H1 (cell line): ENCODE measurements around the gene TUBGCP6. TPM values are rescaled to one million over a fixed set of nuclear protein-coding genes. Genes with fewer than 3 reads are reported as not detected.

Experiments used
- CTCF ChIA-PET: fragments of 300-600 bp; sonication (Branson Sonifier 250); formaldehyde crosslinking; loops from one replicate; lab custom pipeline; 2021; ENCODE audit not compliant: partially characterized antibody; lab: Charles Lee
- POLR2A ChIA-PET: fragments of 300-600 bp; sonication (Branson Sonifier 250); formaldehyde crosslinking; loops from one replicate; lab custom pipeline; 2021; ENCODE audit warnings: inconsistent platforms; ENCODE audit not compliant: partially characterized antibody; lab: Charles Lee
- DNase-seq, 2 experiments: peaks; one replicate each; pipeline versions ENCODE4 v3.0.0 to v3.0.0-alpha.2; 2010 to 2022; ENCODE audit warnings: low spot score in 2 of 2, low read depth in 1 of 2, mixed read lengths in 1 of 2
- FAIRE-seq: peaks from 2 replicates; lab custom pipeline; 2011; peaks lifted over from hg19 to GRCh38; lab: Jason Lieb, UNC
- H2AFZ ChIP-seq: 2 replicates; pipeline ENCODE4 v1.8.1; 2012; ENCODE audit warnings: low read length, inconsistent platforms
- H2AK5ac ChIP-seq: 2 replicates; pipeline ENCODE4 v1.6.1; 2013; ENCODE audit warnings: low read depth, low read length
- H2BK120ac ChIP-seq: replicated peaks from 2 replicates; pipeline ENCODE3; 2013; ENCODE audit warnings: low read depth, low read length, inconsistent platforms
- H2BK12ac ChIP-seq: 2 replicates; pipeline ENCODE4 v1.6.1; 2013; ENCODE audit warnings: low read depth, low read length
- H2BK15ac ChIP-seq: 2 replicates; pipeline ENCODE4 v1.6.1; 2013; ENCODE audit warnings: low read length
- H2BK20ac ChIP-seq: 2 replicates; pipeline ENCODE4 v1.6.1; 2013; ENCODE audit warnings: low read length
- H2BK5ac ChIP-seq: 2 replicates; pipeline ENCODE4 v1.6.1; 2013; ENCODE audit warnings: low read depth, low read length
- H3K14ac ChIP-seq: 2 replicates; pipeline ENCODE4 v1.6.1; 2013; ENCODE audit warnings: inconsistent platforms; ENCODE audit not compliant: insufficient read length
- H3K18ac ChIP-seq: 2 replicates; pipeline ENCODE4 v1.6.1; 2013; ENCODE audit warnings: low read length; ENCODE audit errors: extremely low read depth
- H3K23ac ChIP-seq: 2 replicates; pipeline ENCODE4 v1.6.1; 2013; ENCODE audit warnings: inconsistent platforms; ENCODE audit not compliant: insufficient read length
- H3K23me2 ChIP-seq: 2 replicates; pipeline ENCODE4 v1.6.1; 2013; ENCODE audit warnings: low read depth, low read length
- H3K27ac ChIP-seq: 2 replicates; pipeline ENCODE4 v1.6.1; 2011; ENCODE audit warnings: low read depth, low read length, inconsistent platforms
- H3K27me3 ChIP-seq, 4 experiments: replicated peaks in 1 of 4; 1 replicate in 1 of 4; 2 replicates in 3 of 4; pipeline versions ENCODE4 v1.6.1 to v1.8.1; 2011 to 2013; ENCODE audit warnings: low read length in 3 of 4, mild to moderate bottlenecking in 3 of 4, inconsistent platforms in 2 of 4, mixed read lengths in 2 of 4, moderate library complexity in 1 of 4; ENCODE audit not compliant: control insufficient read depth in 3 of 4, insufficient read depth in 3 of 4; ENCODE audit errors: extremely low read depth in 1 of 4
- H3K36me3 ChIP-seq, 4 experiments: 2 replicates each; pipeline versions ENCODE4 v1.6.1 to v1.8.1; 2011 to 2013; ENCODE audit warnings: mild to moderate bottlenecking in 4 of 4, low read length in 3 of 4, moderate library complexity in 2 of 4, control low read depth in 1 of 4, inconsistent platforms in 1 of 4; ENCODE audit not compliant: insufficient read depth in 4 of 4, control insufficient read depth in 2 of 4
- H3K4ac ChIP-seq: replicated peaks from 2 replicates; pipeline ENCODE3; 2013; ENCODE audit warnings: low read length, low read depth, mixed read lengths, inconsistent platforms; ENCODE audit not compliant: insufficient read length
- H3K4me1 ChIP-seq, 4 experiments: replicated peaks in 1 of 4; 1 replicate in 1 of 4; 2 replicates in 3 of 4; pipeline versions ENCODE4 v1.6.1 to v1.8.1; 2011 to 2013; ENCODE audit warnings: low read length in 3 of 4, inconsistent platforms in 2 of 4, mixed read lengths in 1 of 4; ENCODE audit not compliant: insufficient read depth in 4 of 4, control insufficient read depth in 3 of 4
- H3K4me2 ChIP-seq, 2 experiments: 2 replicates each; pipeline versions ENCODE4 v1.6.1 to v1.8.1; 2011 to 2013; ENCODE audit warnings: low read depth in 2 of 2, low read length in 2 of 2, control low read depth in 1 of 2, inconsistent platforms in 1 of 2, mild to moderate bottlenecking in 1 of 2; ENCODE audit not compliant: insufficient read depth in 1 of 2
- H3K4me3 ChIP-seq, 4 experiments: fragments of 200-600, 300-600 bp in 1 of 4; sonication (generic), shearing (Covaris generic), sonication (Bioruptor Twin) in 1 of 4; 2 replicates each; pipeline versions ENCODE4 v1.5.1 to v1.8.1; 2011 to 2016; ENCODE audit warnings: low read length in 4 of 4, low read depth in 3 of 4, control low read depth in 2 of 4, inconsistent platforms in 2 of 4, mild to moderate bottlenecking in 2 of 4, mixed read lengths in 1 of 4, moderate library complexity in 1 of 4; ENCODE audit not compliant: insufficient read depth in 2 of 4; ENCODE audit errors: extremely low read depth in 1 of 4
- H3K56ac ChIP-seq: replicated peaks from 2 replicates; pipeline ENCODE3; 2013; ENCODE audit warnings: low read depth, mild to moderate bottlenecking, mixed read lengths, low read length, inconsistent platforms; ENCODE audit not compliant: insufficient read length
- H3K79me1 ChIP-seq: 2 replicates; pipeline ENCODE4 v1.6.1; 2013; ENCODE audit warnings: low read depth, low read length, control low read depth
- H3K79me2 ChIP-seq, 2 experiments: 2 replicates each; pipeline versions ENCODE4 v1.6.1 to v1.8.1; 2012 to 2013; ENCODE audit warnings: low read length in 2 of 2, mild to moderate bottlenecking in 2 of 2, inconsistent platforms in 1 of 2; ENCODE audit not compliant: insufficient read depth in 2 of 2, control insufficient read depth in 1 of 2
- H3K9ac ChIP-seq, 4 experiments: replicated peaks in 1 of 4; 1 replicate in 1 of 4; 2 replicates in 3 of 4; pipeline versions ENCODE4 v1.6.1 to v1.8.1; 2011 to 2013; ENCODE audit warnings: low read depth in 3 of 4, low read length in 3 of 4, control low read depth in 2 of 4, mild to moderate bottlenecking in 2 of 4, moderate library complexity in 2 of 4, inconsistent platforms in 1 of 4; ENCODE audit errors: extremely low read depth in 1 of 4
- H3K9me3 ChIP-seq, 2 experiments: 2 replicates each; pipeline versions ENCODE4 v1.6.1 to v1.8.1; 2012 to 2013; ENCODE audit warnings: mild to moderate bottlenecking in 2 of 2, moderate library complexity in 2 of 2, control low read depth in 1 of 2, inconsistent platforms in 1 of 2, low read depth in 1 of 2, low read length in 1 of 2, mixed read lengths in 1 of 2; ENCODE audit not compliant: insufficient read depth in 2 of 2
- H4K20me1 ChIP-seq, 2 experiments: replicated peaks in 1 of 2; 2 replicates each; pipeline versions ENCODE3 to v1.8.1; 2011 to 2013; ENCODE audit warnings: inconsistent platforms in 2 of 2, low read length in 2 of 2, mild to moderate bottlenecking in 1 of 2; ENCODE audit not compliant: insufficient read depth in 2 of 2, control insufficient read depth in 1 of 2
- H4K5ac ChIP-seq: 2 replicates; pipeline ENCODE4 v1.6.1; 2013; ENCODE audit warnings: low read length, low read depth, mixed read lengths, inconsistent platforms; ENCODE audit not compliant: insufficient read length
- H4K8ac ChIP-seq: 2 replicates; pipeline ENCODE4 v1.8.0; 2013; ENCODE audit warnings: mild to moderate bottlenecking, moderate library complexity, low read length, inconsistent platforms; ENCODE audit not compliant: insufficient read depth; ENCODE audit errors: extremely low read depth
- H4K91ac ChIP-seq: replicated peaks from 2 replicates; pipeline ENCODE3; 2013; ENCODE audit warnings: low read length, mixed read lengths, inconsistent platforms; ENCODE audit not compliant: insufficient read length
- CEBPB ChIP-seq: IDR thresholded peaks from 2 replicates; pipeline ENCODE4 v1.6.1; 2012; ENCODE audit warnings: low read depth, low read length
- EP300 ChIP-seq, 2 experiments: IDR thresholded peaks; 1 replicate in 1 of 2; 2 replicates in 1 of 2; pipeline ENCODE4 v1.6.1; 2011 to 2012; ENCODE audit warnings: low read depth in 2 of 2, low read length in 2 of 2, mild to moderate bottlenecking in 2 of 2, borderline replicate concordance in 1 of 2, inconsistent platforms in 1 of 2, moderate library complexity in 1 of 2
- FOSL1 ChIP-seq: IDR thresholded peaks from 2 replicates; pipeline ENCODE4 v1.6.1; 2011; ENCODE audit warnings: mild to moderate bottlenecking, low read depth, low read length, moderate library complexity; ENCODE audit not compliant: insufficient read depth
- GTF2F1 ChIP-seq: IDR thresholded peaks from 2 replicates; pipeline ENCODE4 v1.6.1; 2012; ENCODE audit warnings: low read depth, low read length, improper control_type of control experiment, borderline replicate concordance
- JUND ChIP-seq: IDR thresholded peaks from 2 replicates; pipeline ENCODE4 v1.6.1; 2011; ENCODE audit warnings: mild to moderate bottlenecking, improper control_type of control experiment, low read length
- MAFK ChIP-seq: IDR thresholded peaks from 2 replicates; pipeline ENCODE4 v1.6.1; 2012; ENCODE audit warnings: low read depth, mild to moderate bottlenecking, improper control_type of control experiment, low read length
- POLR2AphosphoS5 ChIP-seq: IDR thresholded peaks from 2 replicates; pipeline ENCODE4 v1.6.1; 2011; ENCODE audit warnings: low read depth, low read length
- RAD21 ChIP-seq, 2 experiments: IDR thresholded peaks in 1 of 2; conservative IDR thresholded peaks in 1 of 2; 2 replicates each; pipeline ENCODE4 v1.6.1; 2011; ENCODE audit warnings: low read depth in 2 of 2, low read length in 2 of 2, improper control_type of control experiment in 1 of 2, inconsistent platforms in 1 of 2, mild to moderate bottlenecking in 1 of 2, moderate library complexity in 1 of 2
- SIX5 ChIP-seq: IDR thresholded peaks from 2 replicates; pipeline ENCODE4 v1.6.1; 2011; ENCODE audit warnings: mild to moderate bottlenecking, low read depth, low read length
- SP2 ChIP-seq: IDR thresholded peaks from 2 replicates; pipeline ENCODE4 v1.6.1; 2012; ENCODE audit warnings: mild to moderate bottlenecking, low read length, inconsistent platforms
- USF2 ChIP-seq: IDR thresholded peaks from 2 replicates; pipeline ENCODE4 v1.6.1; 2011; ENCODE audit warnings: low read length, improper control_type of control experiment
- WGBS, 2 experiments: shearing (Covaris generic) in 1 of 2; methylation state at CpG; one replicate each; pipeline versions ENCODE4 v1.1.6 to v1.1.7; 2013 to 2015; ENCODE audit warnings: low lambda C conversion rate in 2 of 2, mixed read lengths in 2 of 2, inconsistent platforms in 1 of 2, low coverage in 1 of 2, missing lambda C conversion rate in 1 of 2; ENCODE audit not compliant: insufficient replicate concordance in 2 of 2, insufficient coverage in 1 of 2, insufficient read length in 1 of 2; ENCODE audit errors: extremely low coverage in 1 of 2, missing lambda C conversion rate in 1 of 2; 5-methylcytosine and 5-hydroxymethylcytosine counted together
- polyA plus RNA-seq, 7 experiments: library from polyadenylated mRNA; depleted of rRNA in 3 of 7; stranded (reverse) in 5 of 7; unstranded in 2 of 7; fragments of >200 nt in 5 of 7; fragments of 200-250 nt in 2 of 7; gene quantifications; 1 replicate in 5 of 7; 2 replicates in 1 of 7; 4 replicates in 1 of 7; pipeline versions ENCODE4 v1.2.1 to v1.2.3, GENCODE V29; 2011 to 2013; ENCODE audit warnings: missing spikeins in 2 of 7, mixed read lengths in 2 of 7
- total RNA-seq: library from RNA; stranded (reverse); fragmentation: NEBNext Ultra II Directional; extraction: Animal tissue kit (Norgen Biotek cat#: 25700); gene quantifications from 2 replicates; pipeline ENCODE4 v1.2.1, GENCODE V29; 2021

TUBGCP6 gene
- total and polyA plus RNA-seq, 2 of the 8 experiments (the other 6 are each of a cell fraction or from before 2014, with no cell fraction given), result 24.2 to 24.7 TPM

GRCh38 chr22:50226063-50226874, 18.6 kb downstream of the TUBGCP6 start:
- H3K79me2 ChIP-seq, result no peaks in the 10 kb centered on the region
- no peak overlapping the region for H3K56ac ChIP-seq
- 0 out of 2 replicates have a peak, but pooled peaks cover 4% of the 10 kb centered on the region for H3K79me1 ChIP-seq
- no peak overlapping the region for H2BK120ac ChIP-seq
- H2BK5ac ChIP-seq, result no peak overlapping the region
- H3K14ac ChIP-seq, result no peak overlapping the region
- peaks cover under 1 to 15% (median 6%) of the 10 kb centered on the region in 4 experiments; a peak in 7 of 8 replicates for H3K36me3 ChIP-seq
- H3K18ac ChIP-seq, result no peak overlapping the region
- H4K91ac ChIP-seq, result no peak overlapping the region
- H3K23me2 ChIP-seq, result no peaks in the 10 kb centered on the region
- no peak overlapping the region for H3K23ac ChIP-seq
- H3K4ac ChIP-seq, result no peak overlapping the region
- no peak overlapping the region for H3K4me2 ChIP-seq
- H2AFZ ChIP-seq, result no peak overlapping the region
- no peak overlapping the region for H4K5ac ChIP-seq
- H4K8ac ChIP-seq, result no peak overlapping the region
- no peak overlapping the region for H3K9ac ChIP-seq
- H2BK12ac ChIP-seq, result no peak overlapping the region
- DNase-seq, result no peak
- ChIA-PET CTCF (interaction anchor here (9.2 kb wide), 1 partner anchor 14 kb away, joined by 77 read pairs; no protein-coding TSS in a partner anchor), POLR2A (interaction anchor here (0.6 kb wide), 1 partner anchor 266 kb away, joined by 4 read pairs; no protein-coding TSS in a partner anchor)
- H2AK5ac ChIP-seq, result no peak overlapping the region
- peaks cover 0 to 14% of the 10 kb centered on the region in 2 experiments for H4K20me1 ChIP-seq
- no peak overlapping the region for H2BK20ac ChIP-seq
- 97% methylated on average over 20 of the region's 31 CpGs; no CpG with 5 or more reads in 1 of the 2 experiments for WGBS, 2 experiments
- H3K4me3 ChIP-seq, result no peak overlapping the region
- no peak overlapping the region for H2BK15ac ChIP-seq
- no peak overlapping the region for H3K27ac ChIP-seq
- no peak for FAIRE-seq
- no peaks in the 10 kb centered on the region for H3K27me3 ChIP-seq
- H3K4me1 ChIP-seq, result no peaks in the 10 kb centered on the region
- no peaks in the 10 kb centered on the region for H3K9me3 ChIP-seq
- no peak for TF ChIP-seq USF2
- TF ChIP-seq GTF2F1, result no peak
- TF ChIP-seq CEBPB, result no peak
- TF ChIP-seq JUND, result no peak
- no peak for TF ChIP-seq RAD21 (IDR thresholded peaks at IDR 0.05 in 1 of 2, conservative IDR thresholded peaks at IDR 0.05 in 1 of 2; ENCODE audit: low read depth in 2 of 2, low read length in 2 of 2)
- no peak for TF ChIP-seq EP300 (IDR thresholded peaks at IDR 0.05; ENCODE audit: borderline replicate concordance in 1 of 2, low read depth in 2 of 2, low read length in 2 of 2)
- no peak for TF ChIP-seq SIX5
- TF ChIP-seq FOSL1, result no peak
- TF ChIP-seq SP2, result no peak
- no peak for TF ChIP-seq MAFK
- no peak for TF ChIP-seq POLR2AphosphoS5
